Stomach (tissue), 9 donors: ENCODE data around the gene TRMT1. TPM values are rescaled to one million over a fixed set of nuclear protein-coding genes. Genes with fewer than 3 reads are reported as not detected.
A peak's percentile ranks its signal among the peaks of the same experiment; 100 is the strongest.

Source experiments
- DNase-seq, 2 donors: peaks; one replicate each; pipeline versions ENCODE4 v3.0.0 to v3.0.0-alpha.2; 2013 to 2019
- H3K27ac ChIP-seq, 5 donors: fragments of 200-600 bp in 4 of 5; sonication (generic) in 4 of 5; one replicate each; pipeline ENCODE4 v1.5.1; 2013 to 2019; ENCODE audit warnings: mild to moderate bottlenecking in 1 of 5, moderate library complexity in 1 of 5
- H3K27me3 ChIP-seq, 3 donors: fragments of 200-600 bp; sonication (generic); one replicate each; pipeline ENCODE4 v1.5.1; 2017 to 2019; ENCODE audit warnings: mixed run types in 1 of 3
- H3K36me3 ChIP-seq, 4 donors: fragments of 200-600 bp; sonication (generic); 1 replicate in 3 of 4; 2 replicates in 1 of 4; pipeline ENCODE4 v1.5.1; 2016 to 2019
- H3K4me1 ChIP-seq, 4 donors: fragments of 200-600 bp; sonication (generic); one replicate each; pipeline ENCODE4 v1.5.1; 2016 to 2019
- H3K4me3 ChIP-seq, 4 donors: fragments of 200-600 bp; sonication (generic) in 3 of 4; one replicate each; pipeline ENCODE4 v1.5.1; 2016 to 2019; ENCODE audit warnings: mild to moderate bottlenecking in 1 of 4
- H3K9me3 ChIP-seq, 4 donors: fragments of 200-600 bp; sonication (generic); one replicate each; pipeline ENCODE4 v1.5.1; 2016 to 2019
- EP300 ChIP-seq: sonication (generic); formaldehyde crosslinking; IDR thresholded peaks from one replicate; pipeline ENCODE4 v1.6.1; 2017; ENCODE audit warnings: antibody characterized with exemption
- POLR2A ChIP-seq, 4 donors: fragments of 450-650 bp; IDR thresholded peaks; one replicate each; pipeline ENCODE4 v1.6.1; 2016; ENCODE audit warnings: antibody characterized with exemption in 4 of 4, control low read depth in 2 of 4, mild to moderate bottlenecking in 1 of 4, moderate library complexity in 1 of 4
- POLR2AphosphoS5 ChIP-seq, 3 donors: sonication (generic); formaldehyde crosslinking; IDR thresholded peaks; one replicate each; pipeline ENCODE4 v1.6.1; 2016; ENCODE audit warnings: antibody characterized with exemption in 3 of 3
- WGBS, 5 donors: extraction: QIAGEN DNeasy Blood & Tissue Kit in 3 of 5; methylation state at CpG; one replicate each; pipeline versions ENCODE4 v1.1.5 to v1.1.7; 2013 to 2018; 5-methylcytosine and 5-hydroxymethylcytosine counted together
- intact Hi-C: fragments of 100-400 bp; cut with DNase I; formaldehyde crosslinking; loops from one replicate; pipeline ENCODE4 v1.15.1; 2023; ENCODE audit warnings: low total_unique reads
- polyA plus RNA-seq, 3 donors: library from polyadenylated mRNA; stranded (reverse); fragments of 200-250 nt; gene quantifications; one replicate each; pipeline ENCODE4 v1.2.3, GENCODE V29; 2013
- total RNA-seq, 5 donors: library from RNA; depleted of rRNA; stranded (reverse); fragments of >200 nt; gene quantifications; one replicate each; pipeline versions ENCODE4 v1.1.0 to v1.2.3, GENCODE V29; 2014 to 2016
- TF ChIP-seq, protein P1 (sequence below), 7 experiments: fragments of 450-650 bp in 4 of 7; fragments of 200-600 bp in 3 of 7; sonication (generic) in 3 of 7; IDR thresholded peaks; one replicate each; pipeline ENCODE4 v1.5.1; 2016 to 2019; ENCODE audit warnings: antibody characterized with exemption in 7 of 7, control low read depth in 2 of 7, mild to moderate bottlenecking in 1 of 7
- donor health status: healthy with polysubstance abuse.
- donor health status: Bipolar disorder and iron deficiency.
- donor health status: healthy.

The TRMT1 gene
- total and polyA plus RNA-seq, 8 donors, result 29.6 to 373 (median 58.6) TPM

DNA sequence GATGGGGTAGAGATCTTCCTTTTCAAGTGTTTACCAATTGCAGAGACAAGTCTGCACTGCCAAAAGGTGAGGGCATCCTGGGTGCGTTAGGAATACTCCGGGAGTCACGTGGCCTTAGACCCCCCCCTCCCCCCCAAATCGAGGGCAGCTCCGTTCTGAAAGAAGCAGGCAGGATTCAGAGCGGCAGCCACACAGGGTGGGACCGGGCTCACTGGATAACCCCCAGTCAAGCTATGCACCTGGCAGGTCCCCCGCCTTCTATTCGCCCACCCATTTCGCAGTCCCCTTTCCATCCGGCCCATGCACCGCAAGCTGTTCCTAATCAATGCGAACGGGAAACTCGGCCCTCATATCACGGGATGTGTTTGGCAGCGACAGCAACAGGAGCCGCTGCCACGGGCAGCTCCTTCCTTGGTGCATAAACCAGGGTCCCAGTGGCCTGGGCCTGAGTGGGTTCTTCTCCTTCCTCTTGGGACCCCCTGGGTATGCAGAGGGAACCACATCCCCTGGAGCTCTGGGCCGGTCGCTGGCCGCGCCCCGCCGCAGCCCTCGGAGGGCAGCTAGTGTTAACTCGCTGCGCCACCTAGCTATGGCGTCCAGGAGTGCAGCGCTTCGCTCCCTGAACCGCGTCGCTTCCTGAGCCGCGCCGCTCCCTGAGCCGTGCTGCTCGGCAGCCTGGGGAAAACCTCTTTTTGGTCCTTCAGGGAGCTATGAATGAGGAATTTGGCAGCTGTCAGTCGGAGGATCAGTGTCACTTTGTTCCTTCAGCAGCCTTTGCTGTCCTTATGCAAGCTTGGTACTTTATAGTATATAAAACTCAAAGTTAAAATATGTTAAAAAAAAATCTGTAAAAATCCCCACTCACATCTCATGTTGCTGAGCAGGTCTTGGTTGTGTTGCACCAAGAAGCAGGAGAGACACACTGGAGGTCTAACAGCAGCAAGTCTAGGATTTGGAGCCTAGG, 55.3 kb downstream of the TRMT1 start:
- Histone ChIP-seq H3K27me3 (no peaks in the 10 kb centered on the region), H3K36me3 (no peaks in the 10 kb centered on the region), H3K9me3 (no peaks in the 10 kb centered on the region), H3K27ac (peak overlapping the region; percentile 32 to 95 (median 67)), H3K4me1 (peaks cover 69 to 100% (median 85%) of the 10 kb centered on the region in 4 donors), H3K4me3 (peak overlapping the region; percentile 37 to 47 (median 44))
- intact Hi-C loops, result loop anchor here (5.0 kb wide), 1 partner anchor 79 kb away; no protein-coding TSS in a partner anchor
- TF ChIP-seq, protein P1, sequence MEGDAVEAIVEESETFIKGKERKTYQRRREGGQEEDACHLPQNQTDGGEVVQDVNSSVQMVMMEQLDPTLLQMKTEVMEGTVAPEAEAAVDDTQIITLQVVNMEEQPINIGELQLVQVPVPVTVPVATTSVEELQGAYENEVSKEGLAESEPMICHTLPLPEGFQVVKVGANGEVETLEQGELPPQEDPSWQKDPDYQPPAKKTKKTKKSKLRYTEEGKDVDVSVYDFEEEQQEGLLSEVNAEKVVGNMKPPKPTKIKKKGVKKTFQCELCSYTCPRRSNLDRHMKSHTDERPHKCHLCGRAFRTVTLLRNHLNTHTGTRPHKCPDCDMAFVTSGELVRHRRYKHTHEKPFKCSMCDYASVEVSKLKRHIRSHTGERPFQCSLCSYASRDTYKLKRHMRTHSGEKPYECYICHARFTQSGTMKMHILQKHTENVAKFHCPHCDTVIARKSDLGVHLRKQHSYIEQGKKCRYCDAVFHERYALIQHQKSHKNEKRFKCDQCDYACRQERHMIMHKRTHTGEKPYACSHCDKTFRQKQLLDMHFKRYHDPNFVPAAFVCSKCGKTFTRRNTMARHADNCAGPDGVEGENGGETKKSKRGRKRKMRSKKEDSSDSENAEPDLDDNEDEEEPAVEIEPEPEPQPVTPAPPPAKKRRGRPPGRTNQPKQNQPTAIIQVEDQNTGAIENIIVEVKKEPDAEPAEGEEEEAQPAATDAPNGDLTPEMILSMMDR (IDR thresholded peaks at IDR 0.05), result peak in 5 of 7 experiments; percentile 91 to 96 (median 94)
- TF ChIP-seq POLR2AphosphoS5 (IDR thresholded peaks at IDR 0.05), result peak in 2 of 3 donors; percentile 25 to 80
- no peak for TF ChIP-seq POLR2A (IDR thresholded peaks at IDR 0.05)
- no peak for TF ChIP-seq EP300
- WGBS, 5 donors, result 0 to 2% (median 1%) methylated on average over 16 to 40 of the region's 40 CpGs
- peak; percentile 87 to 95 for DNase-seq

DNA sequence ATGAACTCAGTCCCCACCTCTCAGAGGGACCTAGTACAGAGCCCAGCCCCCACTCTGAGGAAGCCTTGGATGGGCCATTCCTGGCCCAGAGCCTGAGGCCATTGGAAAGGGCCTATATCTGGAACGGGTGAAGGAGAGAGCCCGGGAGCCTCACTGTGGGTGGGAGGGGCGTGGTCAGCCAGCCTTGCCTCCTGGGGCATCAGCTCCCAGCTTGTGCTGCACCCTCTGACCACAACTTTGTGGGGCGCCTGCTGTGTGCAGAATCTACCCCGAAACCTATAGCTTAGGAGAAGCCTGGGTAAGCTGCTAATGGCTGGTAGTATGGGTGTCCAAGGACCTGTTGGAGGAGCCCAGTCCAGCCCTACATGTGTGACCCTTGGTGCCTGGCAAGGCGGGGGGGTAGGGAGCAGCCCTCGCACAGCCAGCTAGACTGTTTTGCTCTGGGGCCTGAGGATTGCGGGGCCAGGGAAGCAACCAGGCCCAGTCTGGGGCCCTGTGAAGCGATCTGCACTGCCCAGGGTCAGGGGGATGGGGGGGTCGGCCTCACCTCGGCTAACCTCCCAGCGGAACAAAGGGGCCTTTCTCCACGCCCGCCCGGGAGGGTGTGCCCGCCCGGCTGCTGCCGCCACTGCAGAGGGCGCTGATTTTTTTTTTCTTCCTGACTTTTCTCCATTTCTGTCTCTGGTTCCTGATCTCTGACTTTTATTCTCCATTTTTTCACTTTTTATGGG, 56.1 kb downstream of the TRMT1 start:
- peak overlapping the region; percentile 37 to 47 (median 44) for H3K4me3 ChIP-seq
- H3K9me3 ChIP-seq, result no peaks in the 10 kb centered on the region
- no peak for TF ChIP-seq POLR2A (IDR thresholded peaks at IDR 0.05)
- TF ChIP-seq, protein P1 (IDR thresholded peaks at IDR 0.05), result no peak
- TF ChIP-seq POLR2AphosphoS5 (IDR thresholded peaks at IDR 0.05), result no peak
- no peak for TF ChIP-seq EP300
- no peaks in the 10 kb centered on the region for H3K27me3 ChIP-seq
- 17 to 25% (median 19%) methylated on average over 16 to 19 of the region's 19 CpGs for WGBS, 5 donors
- H3K4me1 ChIP-seq, result peaks cover 70 to 100% (median 88%) of the 10 kb centered on the region in 4 donors
- H3K27ac ChIP-seq, result peak overlapping the region; percentile 32 to 95 (median 67)
- H3K36me3 ChIP-seq, result no peaks in the 10 kb centered on the region
- DNase-seq, result peak in 1 of 2 donors; percentile 83
- intact Hi-C loops, result loop anchor here (5.0 kb wide), 1 partner anchor 78 kb away; no protein-coding TSS in a partner anchor

DNA sequence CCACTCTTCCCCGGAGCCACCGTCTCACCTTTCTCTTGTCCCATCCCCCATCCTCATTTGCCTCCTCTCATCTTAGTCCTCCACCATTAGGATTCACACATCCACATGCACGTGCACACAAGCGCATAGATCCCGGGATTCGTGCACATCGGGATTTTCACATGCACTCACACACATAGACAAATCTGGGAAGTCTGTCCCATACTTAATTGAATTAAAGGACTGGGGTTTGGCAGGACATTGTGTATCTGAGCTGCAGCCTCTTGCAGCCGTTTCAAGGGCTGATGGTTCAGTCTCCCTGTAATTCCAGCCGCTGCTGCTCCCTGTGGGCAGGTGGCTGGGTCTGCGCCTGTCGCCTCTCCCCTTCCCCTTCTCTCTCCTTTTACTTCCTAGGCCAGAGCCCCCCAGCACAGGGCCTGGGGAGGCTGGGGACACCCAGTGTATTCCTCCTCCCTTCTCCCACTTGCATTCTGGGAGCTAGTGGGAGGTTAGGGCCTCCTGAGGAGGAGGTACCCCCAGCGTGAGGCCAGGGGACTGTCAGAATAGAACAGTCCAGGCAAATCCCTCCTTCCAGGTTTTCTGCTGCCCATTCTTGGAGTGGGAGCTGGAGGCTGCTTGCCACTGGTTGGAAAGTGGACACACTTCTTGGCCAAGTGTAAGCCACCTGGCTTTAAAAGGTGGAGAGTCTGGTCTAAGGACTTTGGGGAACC, 57.4 kb downstream of the TRMT1 start:
- TF ChIP-seq POLR2A (IDR thresholded peaks at IDR 0.05) (no peak), POLR2AphosphoS5 (IDR thresholded peaks at IDR 0.05) (no peak), EP300 (no peak)
- TF ChIP-seq, protein P1 (IDR thresholded peaks at IDR 0.05), result no peak
- Histone ChIP-seq H3K4me1 (peaks cover 83 to 100% (median 92%) of the 10 kb centered on the region in 4 donors), H3K36me3 (no peaks in the 10 kb centered on the region), H3K27ac (peak overlapping the region in 4 of 5 donors; percentile 22 to 95 (median 76)), H3K27me3 (no peaks in the 10 kb centered on the region), H3K4me3 (no peak overlapping the region), H3K9me3 (no peaks in the 10 kb centered on the region)
- 48 to 77% (median 71%) methylated on average over 9 to 12 of the region's 12 CpGs for WGBS, 5 donors
- DNase-seq, result no peak
- intact Hi-C loops, result no loop called here
